ENCODE measurements around the gene ASIC2.

The ASIC2 gene

DNA sequence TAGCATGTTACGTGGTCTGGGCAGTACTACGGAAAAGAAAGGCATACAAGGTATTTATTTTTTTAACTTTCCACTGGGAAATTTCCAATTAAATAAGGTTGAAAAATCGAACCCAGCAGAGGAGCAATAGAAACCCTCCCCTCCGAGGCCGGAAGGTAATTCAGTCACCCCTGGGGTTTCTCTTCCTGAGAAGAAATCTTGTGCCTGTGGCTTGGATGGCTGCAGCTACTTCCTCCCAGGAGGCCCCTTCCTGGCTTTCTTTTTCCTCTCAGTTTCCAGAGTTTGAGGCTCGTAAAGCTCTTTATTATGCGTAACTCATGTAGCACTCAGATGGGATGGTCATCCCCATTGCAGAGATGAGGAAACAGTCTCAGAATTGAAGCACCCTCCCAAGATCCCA is 140.3 kb downstream of the ASIC2 start:
- no peaks in the 10 kb centered on the region for H4K20me1 ChIP-seq (ENCODE audit: insufficient read depth, low read length)
- H3K36me3 ChIP-seq (ENCODE audit: insufficient read depth, low read length), result no peaks in the 10 kb centered on the region
- H3K4me1 ChIP-seq (ENCODE audit: insufficient read depth, low read length, severe bottlenecking), result no peaks in the 10 kb centered on the region
- no peaks in the 10 kb centered on the region for H3K27me3 ChIP-seq (ENCODE audit: insufficient read depth, low read length)
- H3K27ac ChIP-seq (ENCODE audit: low read depth, low read length, poor library complexity, severe bottlenecking), result no peak overlapping the region
- H3K9me2 ChIP-seq (ENCODE audit: low read depth, low read length), result no peaks in the 10 kb centered on the region
- TF ChIP-seq EZH2 (IDR thresholded peaks at IDR 0.05; ENCODE audit: borderline replicate concordance, low read length) (no peak), CTCF (IDR thresholded peaks at IDR 0.05; ENCODE audit: low read length) (no peak)
- no peaks in the 10 kb centered on the region for H3K79me2 ChIP-seq (ENCODE audit: insufficient read depth, low read length)
- H3K4me2 ChIP-seq (ENCODE audit: low read length), result no peak overlapping the region
- H3K9me3 ChIP-seq (ENCODE audit: low read length), result no peaks in the 10 kb centered on the region
- no peak overlapping the region for H3K9ac ChIP-seq (ENCODE audit: low read length)
- H2AFZ ChIP-seq (ENCODE audit: low read length), result no peak overlapping the region
- no peak overlapping the region for H3K4me3 ChIP-seq (ENCODE audit: low read depth, low read length, poor library complexity, severe bottlenecking)
- H3F3A ChIP-seq (ENCODE audit: insufficient read depth, low read length), result no peaks in the 10 kb centered on the region

DNA sequence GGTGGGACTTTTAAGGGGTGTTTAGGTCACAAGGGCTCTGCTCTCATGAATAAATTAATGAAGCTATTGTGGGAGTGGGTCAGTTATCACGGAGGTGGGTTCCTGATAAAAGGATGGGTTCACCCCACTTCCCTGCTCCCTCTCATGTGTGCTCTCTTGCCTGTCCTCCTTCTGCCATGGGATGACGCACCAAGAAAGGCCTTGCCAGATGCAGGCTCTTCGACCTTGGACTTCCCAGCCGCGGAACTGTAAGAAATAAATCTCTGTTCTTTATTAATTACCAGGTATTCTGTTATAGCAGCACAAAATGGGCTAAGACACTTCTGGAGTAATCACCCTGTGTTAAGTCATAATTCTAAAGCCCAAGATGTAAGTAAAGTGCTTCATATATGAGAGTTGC is 141.5 kb downstream of the ASIC2 start:
- Histone ChIP-seq H3K79me2 (ENCODE audit: insufficient read depth, low read length) (no peaks in the 10 kb centered on the region), H2AFZ (ENCODE audit: low read length) (no peak overlapping the region), H3K9me3 (ENCODE audit: low read length) (no peaks in the 10 kb centered on the region), H3K27ac (ENCODE audit: low read depth, low read length, poor library complexity, severe bottlenecking) (no peak overlapping the region), H3K4me2 (ENCODE audit: low read length) (no peak overlapping the region), H3K9me2 (ENCODE audit: low read depth, low read length) (no peaks in the 10 kb centered on the region), H3K4me1 (ENCODE audit: insufficient read depth, low read length, severe bottlenecking) (no peaks in the 10 kb centered on the region), H3F3A (ENCODE audit: insufficient read depth, low read length) (no peaks in the 10 kb centered on the region), H3K9ac (ENCODE audit: low read length) (no peak overlapping the region), H3K36me3 (ENCODE audit: insufficient read depth, low read length) (no peaks in the 10 kb centered on the region), H3K4me3 (ENCODE audit: low read depth, low read length, poor library complexity, severe bottlenecking) (no peak overlapping the region), H4K20me1 (ENCODE audit: insufficient read depth, low read length) (no peaks in the 10 kb centered on the region), H3K27me3 (ENCODE audit: insufficient read depth, low read length) (no peaks in the 10 kb centered on the region)
- TF ChIP-seq CTCF (IDR thresholded peaks at IDR 0.05; ENCODE audit: low read length) (no peak), EZH2 (IDR thresholded peaks at IDR 0.05; ENCODE audit: borderline replicate concordance, low read length) (no peak)

DNA sequence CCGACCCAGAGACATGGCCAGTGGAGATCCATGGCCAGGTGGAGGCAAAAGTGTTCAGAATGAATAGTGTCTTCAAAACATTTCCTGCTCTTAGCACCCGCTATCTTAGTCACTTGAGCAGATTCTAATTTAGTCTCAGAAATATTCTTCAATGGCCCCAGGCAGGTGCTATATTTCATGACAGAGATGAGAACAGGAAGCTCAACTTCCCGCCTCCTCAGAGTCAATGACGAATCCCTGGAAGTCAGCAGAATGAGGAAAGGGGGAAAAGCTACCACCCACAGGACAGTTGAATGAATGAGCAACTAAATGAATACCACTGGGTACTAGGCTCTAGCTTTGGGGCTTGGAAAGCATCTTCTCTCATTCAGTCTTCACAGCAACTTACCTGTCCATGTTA is 147.2 kb downstream of the ASIC2 start:
- no peaks in the 10 kb centered on the region for H3K9me3 ChIP-seq (ENCODE audit: low read length)
- no peak overlapping the region for H3K27ac ChIP-seq (ENCODE audit: low read depth, low read length, poor library complexity, severe bottlenecking)
- TF ChIP-seq EZH2 (IDR thresholded peaks at IDR 0.05; ENCODE audit: borderline replicate concordance, low read length) (no peak), CTCF (IDR thresholded peaks at IDR 0.05; ENCODE audit: low read length) (no peak)
- H3F3A ChIP-seq (ENCODE audit: insufficient read depth, low read length), result no peaks in the 10 kb centered on the region
- H3K9me2 ChIP-seq (ENCODE audit: low read depth, low read length), result no peaks in the 10 kb centered on the region
- no peaks in the 10 kb centered on the region for H3K36me3 ChIP-seq (ENCODE audit: insufficient read depth, low read length)
- no peak overlapping the region for H3K9ac ChIP-seq (ENCODE audit: low read length)
- no peaks in the 10 kb centered on the region for H4K20me1 ChIP-seq (ENCODE audit: insufficient read depth, low read length)
- H3K79me2 ChIP-seq (ENCODE audit: insufficient read depth, low read length), result no peaks in the 10 kb centered on the region
- no peak overlapping the region for H2AFZ ChIP-seq (ENCODE audit: low read length)
- H3K27me3 ChIP-seq (ENCODE audit: insufficient read depth, low read length), result no peaks in the 10 kb centered on the region
- no peak overlapping the region for H3K4me2 ChIP-seq (ENCODE audit: low read length)
- H3K4me3 ChIP-seq (ENCODE audit: low read depth, low read length, poor library complexity, severe bottlenecking), result no peak overlapping the region
- H3K4me1 ChIP-seq (ENCODE audit: insufficient read depth, low read length, severe bottlenecking), result no peaks in the 10 kb centered on the region

Data from OCI-LY1 (cell line).